Endothelial cell (in vitro differentiated cells): ENCODE data around the gene DNAJC5G. TPM values are rescaled to one million over a fixed set of nuclear protein-coding genes. Genes with fewer than 3 reads are reported as not detected.

Source experiments
- DNase-seq: peaks from one replicate; pipeline ENCODE4 v3.0.0; 2021; ENCODE audit warnings: low spot score
- H3K27ac Mint-ChIP-seq: one replicate; pipeline ENCODE4 v1.8.0; 2021; ENCODE audit warnings: mixed read lengths, inconsistent platforms; ENCODE audit not compliant: unreplicated experiment
- H3K27me3 Mint-ChIP-seq: one replicate; pipeline ENCODE4 v1.8.0; 2021; ENCODE audit warnings: mild to moderate bottlenecking, moderate library complexity, mixed read lengths, inconsistent platforms; ENCODE audit not compliant: unreplicated experiment
- H3K36me3 Mint-ChIP-seq: one replicate; pipeline ENCODE4 v1.8.0; 2021; ENCODE audit warnings: mild to moderate bottlenecking, low read depth, mixed read lengths, inconsistent platforms; ENCODE audit not compliant: unreplicated experiment
- H3K4me1 Mint-ChIP-seq: one replicate; pipeline ENCODE4 v1.8.0; 2021; ENCODE audit warnings: mild to moderate bottlenecking, mixed read lengths, inconsistent platforms; ENCODE audit not compliant: unreplicated experiment
- H3K4me3 Mint-ChIP-seq: one replicate; pipeline ENCODE4 v1.8.0; 2021; ENCODE audit warnings: mild to moderate bottlenecking, mixed read lengths, inconsistent platforms; ENCODE audit not compliant: unreplicated experiment
- H3K9me3 Mint-ChIP-seq: one replicate; pipeline ENCODE4 v1.8.0; 2021; ENCODE audit warnings: mixed read lengths, inconsistent platforms; ENCODE audit not compliant: unreplicated experiment
- CTCF ChIP-seq: fragments of 200-600 bp; sonication (generic); IDR thresholded peaks from one replicate; pipeline ENCODE4 v1.5.0; 2021; ENCODE audit warnings: antibody characterized with exemption; ENCODE audit not compliant: unreplicated experiment
- total RNA-seq: library from RNA; stranded (reverse); fragmentation: NEBNext Ultra II Directional; extraction: Animal tissue kit (Norgen Biotek cat#: 25700); gene quantifications from one replicate; pipeline ENCODE4 v1.2.1, GENCODE V29; 2021; ENCODE audit not compliant: unreplicated experiment

DNAJC5G gene
- total RNA-seq, 1 donor from 2014 or later, result not detected

- Mint-ChIP-seq H3K27me3 (no peaks in the 10 kb centered on the region), H3K4me1 (peaks cover 2% of the 10 kb centered on the region), H3K27ac (no peak overlapping the region), H3K4me3 (no peak overlapping the region), H3K36me3 (no peaks in the 10 kb centered on the region), H3K9me3 (no peaks in the 10 kb centered on the region)
- no peak for DNase-seq
- TF ChIP-seq CTCF, result no peak
These were observed 13.4 kb downstream of the DNAJC5G start for GRCh38 chr2:27288610-27289009.

- Mint-ChIP-seq H3K4me1 (peaks cover 2% of the 10 kb centered on the region), H3K9me3 (no peaks in the 10 kb centered on the region), H3K4me3 (no peak overlapping the region), H3K36me3 (no peaks in the 10 kb centered on the region), H3K27ac (no peak overlapping the region), H3K27me3 (no peaks in the 10 kb centered on the region)
- no peak for DNase-seq
- TF ChIP-seq CTCF, result no peak
These were observed 15.3 kb downstream of the DNAJC5G start for GRCh38 chr2:27290549-27290948.

GRCh38 chr2:27291865-27292264 lies 16.6 kb downstream of the DNAJC5G start:
- DNase-seq, result no peak
- no peaks in the 10 kb centered on the region for H3K36me3 Mint-ChIP-seq
- H3K27ac Mint-ChIP-seq, result no peak overlapping the region
- H3K4me3 Mint-ChIP-seq, result no peak overlapping the region
- no peaks in the 10 kb centered on the region for H3K27me3 Mint-ChIP-seq
- peaks cover 2% of the 10 kb centered on the region for H3K4me1 Mint-ChIP-seq
- TF ChIP-seq CTCF, result no peak
- H3K9me3 Mint-ChIP-seq, result no peaks in the 10 kb centered on the region

- DNase-seq, result no peak
- no peaks in the 10 kb centered on the region for H3K36me3 Mint-ChIP-seq
- no peaks in the 10 kb centered on the region for H3K9me3 Mint-ChIP-seq
- no peak for TF ChIP-seq CTCF
- no peak overlapping the region for H3K4me3 Mint-ChIP-seq
- H3K27me3 Mint-ChIP-seq, result peaks cover 6% of the 10 kb centered on the region
- H3K4me1 Mint-ChIP-seq, result peaks cover 2% of the 10 kb centered on the region
- H3K27ac Mint-ChIP-seq, result no peak overlapping the region
These were observed 19.7 kb downstream of the DNAJC5G start for GRCh38 chr2:27294928-27295327.

- Mint-ChIP-seq H3K4me1 (peaks cover 2% of the 10 kb centered on the region), H3K9me3 (no peaks in the 10 kb centered on the region), H3K4me3 (no peak overlapping the region), H3K27ac (no peak overlapping the region), H3K36me3 (no peaks in the 10 kb centered on the region), H3K27me3 (peaks cover 6% of the 10 kb centered on the region)
- TF ChIP-seq CTCF, result no peak
- no peak for DNase-seq
These were observed 21.2 kb downstream of the DNAJC5G start for GRCh38 chr2:27296481-27296880.
